ENCODE data around the gene NMT2.

- TF ChIP-seq, protein P1, sequence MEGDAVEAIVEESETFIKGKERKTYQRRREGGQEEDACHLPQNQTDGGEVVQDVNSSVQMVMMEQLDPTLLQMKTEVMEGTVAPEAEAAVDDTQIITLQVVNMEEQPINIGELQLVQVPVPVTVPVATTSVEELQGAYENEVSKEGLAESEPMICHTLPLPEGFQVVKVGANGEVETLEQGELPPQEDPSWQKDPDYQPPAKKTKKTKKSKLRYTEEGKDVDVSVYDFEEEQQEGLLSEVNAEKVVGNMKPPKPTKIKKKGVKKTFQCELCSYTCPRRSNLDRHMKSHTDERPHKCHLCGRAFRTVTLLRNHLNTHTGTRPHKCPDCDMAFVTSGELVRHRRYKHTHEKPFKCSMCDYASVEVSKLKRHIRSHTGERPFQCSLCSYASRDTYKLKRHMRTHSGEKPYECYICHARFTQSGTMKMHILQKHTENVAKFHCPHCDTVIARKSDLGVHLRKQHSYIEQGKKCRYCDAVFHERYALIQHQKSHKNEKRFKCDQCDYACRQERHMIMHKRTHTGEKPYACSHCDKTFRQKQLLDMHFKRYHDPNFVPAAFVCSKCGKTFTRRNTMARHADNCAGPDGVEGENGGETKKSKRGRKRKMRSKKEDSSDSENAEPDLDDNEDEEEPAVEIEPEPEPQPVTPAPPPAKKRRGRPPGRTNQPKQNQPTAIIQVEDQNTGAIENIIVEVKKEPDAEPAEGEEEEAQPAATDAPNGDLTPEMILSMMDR (IDR thresholded peaks at IDR 0.05; ENCODE audit: poor library complexity) = no peak
- TF ChIP-seq EZH2 (IDR thresholded peaks at IDR 0.05; ENCODE audit: borderline replicate concordance) (no peak), EZH2phosphoT487 (IDR thresholded peaks at IDR 0.05; ENCODE audit: low read depth, severe bottlenecking, unreplicated experiment) (no peak)
Observed at GRCh38 chr10:15099886-15100285, 68.6 kb downstream of the NMT2 start.

Measured in hepatocyte (in vitro differentiated cells).